Measurements from ENCODE around the gene IL15RA.
A peak's percentile ranks its signal among the peaks of the same experiment; 100 is the strongest.

The IL15RA gene

DNA sequence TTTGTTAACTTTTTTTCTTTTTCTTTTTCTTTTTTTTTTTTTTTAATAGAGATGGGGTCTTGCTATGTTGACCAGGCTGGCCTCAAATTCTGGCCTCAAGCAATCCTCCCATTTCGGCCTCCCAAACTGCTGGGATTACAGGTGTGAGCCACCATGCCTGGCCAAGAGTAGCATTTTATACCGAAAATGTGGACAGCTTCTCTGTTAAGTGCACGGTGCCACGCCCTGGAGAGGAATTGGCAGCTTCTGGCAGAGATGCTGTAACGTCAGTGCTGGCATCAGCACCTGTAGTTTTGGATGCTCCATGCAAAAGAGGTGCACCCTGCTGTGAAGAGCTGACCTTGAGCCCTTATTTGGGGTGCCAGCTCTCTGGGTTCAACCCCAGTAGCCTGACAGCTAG, 18.2 kb downstream of the IL15RA start:
- Histone ChIP-seq H2BK15ac (ENCODE audit: low read depth, poor library complexity, severe bottlenecking) (no peak overlapping the region), H3K36me3 (ENCODE audit: control insufficient read depth in 1 of 2, insufficient read depth in 2 of 2, low read depth in 1 of 2, low read length in 2 of 2) (peaks cover 0 to 3% of the 10 kb centered on the region in 2 experiments), H2AK5ac (ENCODE audit: low read length, severe bottlenecking) (no peak overlapping the region), H3K4ac (ENCODE audit: low read depth in 1 of 2, low read length in 2 of 2) (no peak overlapping the region), H2BK12ac (ENCODE audit: low read length in 2 of 2) (no peak overlapping the region), H4K8ac (ENCODE audit: low read length) (no peak overlapping the region), H3K79me1 (replicated peaks; ENCODE audit: low read length, poor library complexity, severe bottlenecking) (no peaks in the 10 kb centered on the region), H2AFZ (ENCODE audit: low read depth, low read length) (no peak overlapping the region), H3K23ac (ENCODE audit: low read length in 2 of 2) (no peak overlapping the region), H2BK5ac (ENCODE audit: low read depth, low read length, poor library complexity, severe bottlenecking) (no peak overlapping the region), H3K4me1 (ENCODE audit: control insufficient read depth, insufficient read depth, low read depth, low read length) (peaks cover 2% of the 10 kb centered on the region), H3K4me2 (ENCODE audit: low read length, poor library complexity, severe bottlenecking) (no peak overlapping the region), H3K14ac (ENCODE audit: low read length in 2 of 2) (no peak overlapping the region), H3K27me3 (ENCODE audit: control insufficient read depth in 1 of 2, insufficient read depth in 1 of 2, low read length in 2 of 2) (peaks cover 0 to 4% of the 10 kb centered on the region in 2 experiments), H4K91ac (ENCODE audit: low read length) (no peak overlapping the region), H3K4me3 (ENCODE audit: insufficient read depth in 1 of 2, low read depth in 1 of 2, low read length in 2 of 2) (no peak overlapping the region), H3K9me3 (ENCODE audit: control insufficient read depth, low read length) (no peaks in the 10 kb centered on the region), H3K27ac (ENCODE audit: low read length, poor library complexity, severe bottlenecking) (no peak overlapping the region), H3K9ac (ENCODE audit: low read length) (no peak overlapping the region), H2BK120ac (ENCODE audit: low read depth, low read length) (no peak overlapping the region), H3K18ac (ENCODE audit: low read depth in 1 of 2, low read length in 2 of 2) (no peak overlapping the region)
- WGBS = 89% methylated on average over 5 of the region's 5 CpGs
- no peak for DNase-seq

DNA sequence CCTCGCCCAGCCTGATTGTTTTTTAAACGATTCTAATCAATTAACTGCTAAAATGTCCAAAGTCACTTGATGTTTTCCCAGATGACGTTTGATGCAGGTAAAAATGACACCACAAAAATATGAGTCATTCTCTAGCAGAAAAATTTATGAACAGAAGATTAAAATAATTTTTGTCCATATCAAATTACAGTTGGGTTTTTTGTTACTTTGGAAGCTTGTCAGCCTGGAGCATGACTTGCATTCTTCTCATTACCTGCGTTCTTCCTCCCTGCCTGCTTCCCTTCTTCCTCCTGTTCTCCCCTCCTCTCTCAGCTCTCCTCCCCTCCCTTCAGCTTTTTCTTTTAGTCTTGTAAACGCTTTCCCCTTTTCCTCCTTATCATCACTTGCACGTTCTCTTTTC, 18.7 kb downstream of the IL15RA start:
- H3K4me1 ChIP-seq (ENCODE audit: control insufficient read depth, insufficient read depth, low read depth, low read length) = peaks cover 2% of the 10 kb centered on the region

DNA sequence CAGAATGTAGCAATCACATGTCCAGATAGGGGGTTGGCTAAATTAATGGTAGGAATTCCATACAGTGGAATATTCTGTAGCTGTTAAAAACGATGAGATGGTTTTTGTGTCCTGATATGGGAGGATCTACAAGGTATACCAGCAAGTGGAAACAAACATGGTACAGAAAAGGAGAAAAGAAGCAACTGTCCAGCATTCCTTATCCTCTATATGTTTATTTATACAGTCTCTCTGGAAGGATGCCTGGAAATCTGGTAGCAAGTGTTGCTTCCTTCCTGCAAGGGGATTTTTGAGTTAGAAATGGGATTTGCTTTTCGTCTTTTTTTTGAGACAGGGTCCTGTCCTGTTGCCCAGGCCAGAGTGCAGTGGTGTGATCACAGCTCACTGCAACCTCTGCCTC, 19.3 kb downstream of the IL15RA start:
- no peak overlapping the region for H2BK5ac ChIP-seq (ENCODE audit: low read depth, low read length, poor library complexity, severe bottlenecking)
- no peak overlapping the region for H2BK120ac ChIP-seq (ENCODE audit: low read depth, low read length)
- no peak overlapping the region for H4K8ac ChIP-seq (ENCODE audit: low read length)
- peaks cover 0 to 3% of the 10 kb centered on the region in 2 experiments for H3K36me3 ChIP-seq (ENCODE audit: control insufficient read depth in 1 of 2, insufficient read depth in 2 of 2, low read depth in 1 of 2, low read length in 2 of 2)
- H3K4me3 ChIP-seq (ENCODE audit: insufficient read depth in 1 of 2, low read depth in 1 of 2, low read length in 2 of 2) = no peak overlapping the region
- H3K18ac ChIP-seq (ENCODE audit: low read depth in 1 of 2, low read length in 2 of 2) = no peak overlapping the region
- H3K23ac ChIP-seq (ENCODE audit: low read length in 2 of 2) = no peak overlapping the region
- no peak overlapping the region for H3K9ac ChIP-seq (ENCODE audit: low read length)
- H3K27ac ChIP-seq (ENCODE audit: low read length, poor library complexity, severe bottlenecking) = no peak overlapping the region
- H3K9me3 ChIP-seq (ENCODE audit: control insufficient read depth, low read length) = no peaks in the 10 kb centered on the region
- H2AK5ac ChIP-seq (ENCODE audit: low read length, severe bottlenecking) = no peak overlapping the region
- no peak overlapping the region for H2BK12ac ChIP-seq (ENCODE audit: low read length in 2 of 2)
- no peak overlapping the region for H3K4ac ChIP-seq (ENCODE audit: low read depth in 1 of 2, low read length in 2 of 2)
- H2AFZ ChIP-seq (ENCODE audit: low read depth, low read length) = no peak overlapping the region
- H2BK15ac ChIP-seq (ENCODE audit: low read depth, poor library complexity, severe bottlenecking) = no peak overlapping the region
- no peak overlapping the region for H3K4me2 ChIP-seq (ENCODE audit: low read length, poor library complexity, severe bottlenecking)
- no peak overlapping the region for H3K14ac ChIP-seq (ENCODE audit: low read length in 2 of 2)
- peaks cover 2% of the 10 kb centered on the region for H3K4me1 ChIP-seq (ENCODE audit: control insufficient read depth, insufficient read depth, low read depth, low read length)
- peaks cover 0 to 4% of the 10 kb centered on the region in 2 experiments for H3K27me3 ChIP-seq (ENCODE audit: control insufficient read depth in 1 of 2, insufficient read depth in 1 of 2, low read length in 2 of 2)
- H3K79me1 ChIP-seq (replicated peaks; ENCODE audit: low read length, poor library complexity, severe bottlenecking) = no peaks in the 10 kb centered on the region
- H4K91ac ChIP-seq (ENCODE audit: low read length) = no peak overlapping the region
- WGBS = 71% methylated on average over 2 of the region's 2 CpGs
- DNase-seq = peak; percentile 57

More for the DNA sequence above, 18.7 kb downstream of the IL15RA start:
- Histone ChIP-seq H3K27me3 (ENCODE audit: control insufficient read depth in 1 of 2, insufficient read depth in 1 of 2, low read length in 2 of 2) (peaks cover 0 to 4% of the 10 kb centered on the region in 2 experiments), H3K14ac (ENCODE audit: low read length in 2 of 2) (no peak overlapping the region), H3K4ac (ENCODE audit: low read depth in 1 of 2, low read length in 2 of 2) (no peak overlapping the region), H3K4me2 (ENCODE audit: low read length, poor library complexity, severe bottlenecking) (no peak overlapping the region), H2BK15ac (ENCODE audit: low read depth, poor library complexity, severe bottlenecking) (no peak overlapping the region), H4K8ac (ENCODE audit: low read length) (no peak overlapping the region), H2AK5ac (ENCODE audit: low read length, severe bottlenecking) (no peak overlapping the region), H3K9me3 (ENCODE audit: control insufficient read depth, low read length) (no peaks in the 10 kb centered on the region), H3K36me3 (ENCODE audit: control insufficient read depth in 1 of 2, insufficient read depth in 2 of 2, low read depth in 1 of 2, low read length in 2 of 2) (peaks cover 0 to 3% of the 10 kb centered on the region in 2 experiments), H2AFZ (ENCODE audit: low read depth, low read length) (no peak overlapping the region), H2BK120ac (ENCODE audit: low read depth, low read length) (no peak overlapping the region), H3K9ac (ENCODE audit: low read length) (no peak overlapping the region), H2BK5ac (ENCODE audit: low read depth, low read length, poor library complexity, severe bottlenecking) (no peak overlapping the region), H3K23ac (ENCODE audit: low read length in 2 of 2) (no peak overlapping the region), H3K18ac (ENCODE audit: low read depth in 1 of 2, low read length in 2 of 2) (no peak overlapping the region), H3K79me1 (replicated peaks; ENCODE audit: low read length, poor library complexity, severe bottlenecking) (no peaks in the 10 kb centered on the region), H3K27ac (ENCODE audit: low read length, poor library complexity, severe bottlenecking) (no peak overlapping the region), H3K4me3 (ENCODE audit: insufficient read depth in 1 of 2, low read depth in 1 of 2, low read length in 2 of 2) (no peak overlapping the region), H4K91ac (ENCODE audit: low read length) (no peak overlapping the region), H2BK12ac (ENCODE audit: low read length in 2 of 2) (no peak overlapping the region)
- 86% methylated on average over 4 of the region's 6 CpGs for WGBS
- no peak for DNase-seq

DNA sequence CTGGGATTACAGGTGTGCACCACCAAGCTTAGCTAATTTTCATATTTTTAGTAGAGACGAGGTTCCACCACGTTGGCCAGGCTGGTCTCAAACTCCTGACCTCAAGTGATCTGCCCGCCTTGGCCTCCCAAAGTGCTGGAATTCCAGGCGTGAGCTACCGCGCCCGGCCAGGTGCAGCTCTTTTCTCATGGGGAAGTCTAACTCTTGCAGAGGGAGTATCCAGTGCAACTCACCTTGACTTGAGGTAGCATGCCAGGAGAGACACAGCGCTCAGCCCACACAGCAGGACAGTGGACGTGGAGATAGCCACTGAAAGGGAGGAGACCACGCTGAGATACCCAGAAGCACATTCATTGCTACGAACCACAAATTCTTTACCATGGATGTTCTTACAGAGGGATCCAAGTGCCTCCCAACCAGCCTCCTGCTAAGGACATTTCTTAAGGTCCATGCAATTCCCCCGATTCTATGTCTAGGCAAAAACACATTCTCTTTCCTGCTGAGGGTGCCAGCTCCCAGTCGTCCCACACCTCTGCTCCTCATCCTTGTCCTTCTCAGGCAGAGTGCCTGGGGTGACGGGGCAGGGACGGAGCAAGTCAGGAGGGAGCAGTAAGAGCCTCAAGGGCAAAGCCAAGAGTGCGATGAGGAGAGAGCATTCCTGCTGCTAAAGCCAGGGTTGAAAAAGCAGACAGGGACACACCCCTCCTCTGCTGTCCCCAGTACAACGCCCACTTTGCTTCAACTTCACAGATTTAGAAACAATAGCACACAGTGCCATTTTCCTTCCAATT, 21.0 kb downstream of the IL15RA start:
- Histone ChIP-seq H3K27ac (ENCODE audit: low read length, poor library complexity, severe bottlenecking) (no peak overlapping the region), H2BK15ac (ENCODE audit: low read depth, poor library complexity, severe bottlenecking) (no peak overlapping the region), H2BK12ac (ENCODE audit: low read length in 2 of 2) (no peak overlapping the region), H2BK5ac (ENCODE audit: low read depth, low read length, poor library complexity, severe bottlenecking) (no peak overlapping the region), H3K9me3 (ENCODE audit: control insufficient read depth, low read length) (no peaks in the 10 kb centered on the region), H4K91ac (ENCODE audit: low read length) (no peak overlapping the region), H2AFZ (ENCODE audit: low read depth, low read length) (no peak overlapping the region), H2AK5ac (ENCODE audit: low read length, severe bottlenecking) (no peak overlapping the region), H3K36me3 (ENCODE audit: control insufficient read depth in 1 of 2, insufficient read depth in 2 of 2, low read depth in 1 of 2, low read length in 2 of 2) (peaks cover 0 to 3% of the 10 kb centered on the region in 2 experiments), H3K27me3 (ENCODE audit: control insufficient read depth in 1 of 2, insufficient read depth in 1 of 2, low read length in 2 of 2) (peaks cover 0 to 4% of the 10 kb centered on the region in 2 experiments), H2BK120ac (ENCODE audit: low read depth, low read length) (no peak overlapping the region), H3K4me3 (ENCODE audit: insufficient read depth in 1 of 2, low read depth in 1 of 2, low read length in 2 of 2) (no peak overlapping the region), H3K4ac (ENCODE audit: low read depth in 1 of 2, low read length in 2 of 2) (no peak overlapping the region), H3K4me1 (ENCODE audit: control insufficient read depth, insufficient read depth, low read depth, low read length) (peaks cover 2% of the 10 kb centered on the region), H3K14ac (ENCODE audit: low read length in 2 of 2) (no peak overlapping the region), H4K8ac (ENCODE audit: low read length) (no peak overlapping the region), H3K9ac (ENCODE audit: low read length) (no peak overlapping the region), H3K4me2 (ENCODE audit: low read length, poor library complexity, severe bottlenecking) (no peak overlapping the region), H3K18ac (ENCODE audit: low read depth in 1 of 2, low read length in 2 of 2) (no peak overlapping the region), H3K79me1 (replicated peaks; ENCODE audit: low read length, poor library complexity, severe bottlenecking) (no peaks in the 10 kb centered on the region), H3K23ac (ENCODE audit: low read length in 2 of 2) (no peak overlapping the region)
- no peak for DNase-seq
- 93% methylated on average over 17 of the region's 17 CpGs for WGBS

All from mesenchymal stem cell (in vitro differentiated cells and primary cell).